ENCODE results near the gene KRT27. TPM values are rescaled to one million over a fixed set of nuclear protein-coding genes. Genes with fewer than 3 reads are reported as not detected.

The KRT27 gene
- total RNA-seq, 1 donor from 2014 or later: not detected

DNA sequence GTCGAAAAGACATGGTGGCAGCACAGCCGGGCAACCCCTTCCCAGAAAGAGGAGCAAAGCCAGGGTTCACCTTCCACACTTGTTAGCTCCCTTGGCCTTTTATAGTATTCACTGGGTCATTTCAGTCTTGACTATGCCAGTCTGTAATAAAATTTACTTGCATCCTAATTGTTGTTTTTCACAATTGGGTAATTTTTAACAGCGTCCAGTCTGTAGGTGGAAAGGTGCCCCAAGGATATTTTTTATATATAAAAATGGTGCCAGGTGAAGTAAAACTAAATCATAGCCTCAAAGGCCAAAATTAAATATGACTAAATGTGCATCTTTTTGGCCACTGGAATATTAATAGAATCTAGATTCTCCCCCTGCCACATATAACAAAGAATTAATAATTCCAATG is 10.2 kb downstream of the KRT27 start, which contains the start of gene KRT26:
TSS of gene KRT26 (minus strand) at position 101 of the 400 bp plus-strand sequence. CDS start at position 13, 88 bp downstream.
- Mint-ChIP-seq H3K4me3 (no peak within 1 kb of the TSS), H3K4me1 (no peaks in the 10 kb centered on the region), H3K36me3 (ENCODE audit: low read depth) (no peaks in the 10 kb centered on the region), H3K27ac (ENCODE audit: unreplicated experiment) (no peak within 1 kb of the TSS), H3K27me3 (ENCODE audit: low read depth) (peaks cover 51% of the 10 kb centered on the region), H3K9me3 (no peaks in the 10 kb centered on the region)
- no peak for DNase-seq (ENCODE audit: low read depth, low spot score)
- TF ChIP-seq CTCF (conservative IDR thresholded peaks at IDR 0.05): no peak

GRCh38 chr17:40765657-40766056 is 16.7 kb downstream of the KRT27 start:
- Mint-ChIP-seq H3K36me3 (ENCODE audit: low read depth) (peaks cover 4% of the 10 kb centered on the region), H3K4me3 (no peak overlapping the region), H3K9me3 (peaks cover 16% of the 10 kb centered on the region), H3K4me1 (no peaks in the 10 kb centered on the region), H3K27ac (ENCODE audit: unreplicated experiment) (no peak overlapping the region), H3K27me3 (ENCODE audit: low read depth) (peaks cover 18% of the 10 kb centered on the region)
- no peak for DNase-seq (ENCODE audit: low read depth, low spot score)
- no peak for TF ChIP-seq CTCF (conservative IDR thresholded peaks at IDR 0.05)

DNA sequence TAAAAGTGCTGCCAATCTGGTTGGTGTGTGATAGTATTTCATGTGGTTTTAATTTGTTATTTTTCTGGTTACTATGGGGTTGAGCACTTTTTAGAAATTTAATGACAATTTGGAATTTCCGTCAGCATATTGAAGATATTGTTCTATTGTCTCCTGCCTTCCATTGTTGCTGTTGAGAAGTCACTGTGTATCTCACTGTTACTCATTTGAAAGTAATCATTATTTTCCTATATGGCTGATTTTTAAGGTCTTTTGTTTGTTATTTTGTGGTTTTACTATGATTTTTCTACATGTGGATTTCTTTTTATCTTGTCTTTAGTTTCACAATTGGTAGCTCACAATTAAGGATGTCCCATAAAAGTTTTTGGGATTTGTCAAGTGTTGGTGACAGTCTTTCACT is 18.6 kb downstream of the KRT27 start:
- Mint-ChIP-seq H3K4me3 (no peak overlapping the region), H3K36me3 (ENCODE audit: low read depth) (peaks cover 4% of the 10 kb centered on the region), H3K4me1 (no peaks in the 10 kb centered on the region), H3K27me3 (ENCODE audit: low read depth) (peaks cover 19% of the 10 kb centered on the region), H3K9me3 (peaks cover 24% of the 10 kb centered on the region), H3K27ac (ENCODE audit: unreplicated experiment) (no peak overlapping the region)
- DNase-seq (ENCODE audit: low read depth, low spot score): no peak
- TF ChIP-seq CTCF (conservative IDR thresholded peaks at IDR 0.05): no peak

DNA sequence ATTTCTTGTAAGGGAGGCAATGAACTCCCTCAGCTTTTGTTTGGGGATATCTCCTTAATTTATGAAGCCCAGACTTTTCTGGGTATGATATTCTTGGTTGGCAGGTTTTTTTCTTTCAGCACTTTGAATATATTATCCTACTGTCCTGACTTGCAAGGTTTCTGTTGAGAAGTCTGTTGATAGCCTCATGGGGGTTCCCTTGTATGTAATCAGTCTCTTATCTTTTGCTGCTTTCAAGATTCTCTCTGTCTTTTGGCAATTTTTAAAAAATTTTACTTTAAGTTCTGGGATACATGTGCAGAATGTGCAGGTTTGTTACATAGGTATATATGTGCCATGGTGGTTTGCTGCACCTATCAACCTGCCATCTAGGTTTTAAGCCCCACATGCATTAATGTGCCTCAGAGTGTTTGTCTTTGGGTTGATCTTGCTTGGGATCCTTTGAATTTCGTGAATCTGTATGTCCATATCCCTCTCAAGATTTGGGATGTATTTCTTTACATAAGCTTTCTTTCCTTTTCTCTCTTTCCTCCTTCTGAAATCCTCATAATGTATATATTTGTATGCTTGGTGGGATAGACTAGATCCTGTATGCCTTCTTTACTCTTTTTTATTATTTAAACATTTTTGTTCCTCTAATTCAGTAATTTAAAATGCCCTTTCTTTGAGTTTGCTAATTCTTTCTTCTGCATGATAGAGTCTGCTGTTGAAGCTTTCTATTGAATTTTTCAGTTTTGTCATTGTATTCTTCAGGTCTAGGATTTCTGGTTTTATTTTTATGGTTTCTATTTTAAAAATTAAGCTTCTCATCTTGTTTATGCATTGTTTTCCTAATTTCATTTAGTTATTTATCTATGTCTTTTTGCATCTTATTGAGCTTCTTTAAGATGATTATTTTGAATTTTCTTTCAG is 22.0 kb downstream of the KRT27 start:
- H3K27me3 Mint-ChIP-seq (ENCODE audit: low read depth): peaks cover 31% of the 10 kb centered on the region
- no peak for TF ChIP-seq CTCF (conservative IDR thresholded peaks at IDR 0.05)
- H3K27ac Mint-ChIP-seq (ENCODE audit: unreplicated experiment): no peak overlapping the region
- peaks cover 28% of the 10 kb centered on the region for H3K9me3 Mint-ChIP-seq
- peaks cover 4% of the 10 kb centered on the region for H3K36me3 Mint-ChIP-seq (ENCODE audit: low read depth)
- H3K4me1 Mint-ChIP-seq: no peaks in the 10 kb centered on the region
- DNase-seq (ENCODE audit: low read depth, low spot score): no peak
- no peak overlapping the region for H3K4me3 Mint-ChIP-seq

DNA sequence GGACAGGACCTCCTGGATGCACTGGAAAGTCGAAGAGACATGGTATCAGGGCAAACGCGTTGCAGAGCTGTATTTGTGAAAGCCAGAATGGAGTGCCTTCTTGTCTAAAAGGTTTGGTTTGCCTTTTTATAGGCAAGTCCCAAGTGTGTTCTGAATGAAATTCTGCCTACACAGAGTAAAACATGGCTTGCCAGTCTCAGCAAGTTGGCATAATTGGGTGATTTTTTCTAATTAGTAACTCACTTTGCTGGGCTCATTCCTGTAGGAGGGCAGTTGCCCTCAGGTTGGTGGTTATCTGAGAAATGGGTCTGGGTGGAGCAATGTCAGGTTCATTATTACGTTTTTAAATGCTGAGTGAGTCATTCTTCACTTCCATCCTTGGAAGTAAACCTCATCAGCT is 27.1 kb downstream of the KRT27 start, which contains the start of gene KRT25:
TSS of gene KRT25 (minus strand) at position 101 of the 400 bp plus-strand sequence. CDS start at position 41, 60 bp downstream.
- H3K27ac Mint-ChIP-seq (ENCODE audit: unreplicated experiment): no peak within 1 kb of the TSS
- no peaks in the 10 kb centered on the region for H3K36me3 Mint-ChIP-seq (ENCODE audit: low read depth)
- TF ChIP-seq CTCF (conservative IDR thresholded peaks at IDR 0.05): no peak
- H3K4me1 Mint-ChIP-seq: no peaks in the 10 kb centered on the region
- peaks cover 10% of the 10 kb centered on the region for H3K9me3 Mint-ChIP-seq
- no peak within 1 kb of the TSS for H3K4me3 Mint-ChIP-seq
- peaks cover 57% of the 10 kb centered on the region for H3K27me3 Mint-ChIP-seq (ENCODE audit: low read depth)
- DNase-seq (ENCODE audit: low read depth, low spot score): no peak
